ENCODE data around the gene CERT1.

GRCh38 chr5:75374394-75374814 lies 137.0 kb downstream of the CERT1 start:
- TF ChIP-seq CTCF (conservative IDR thresholded peaks at IDR 0.05) (no peak), ZFX (IDR thresholded peaks at IDR 0.05) (no peak)
